ENCODE results near the gene PVRIG. TPM values are rescaled to one million over a fixed set of nuclear protein-coding genes. Genes with fewer than 3 reads are reported as not detected.
A peak's percentile ranks its signal among the peaks of the same experiment; 100 is the strongest.

The PVRIG gene
- total RNA-seq, 1 experiment from 2014 or later, result 0.70 TPM

GRCh38 chr7:100175296-100175935 is 44.3 kb upstream of the PVRIG start:
- Histone ChIP-seq H2BK120ac (ENCODE audit: low read depth, low read length, poor library complexity, severe bottlenecking) (no peak overlapping the region), H3T11ph (ENCODE audit: low read length) (no peak overlapping the region), H3K23me2 (ENCODE audit: insufficient read length, low read depth, low read length, poor library complexity, severe bottlenecking) (peaks cover 9% of the 10 kb centered on the region), H2AFZ (ENCODE audit: low read length) (no peak overlapping the region), H3K9me3 (ENCODE audit: control insufficient read depth, low read depth, low read length) (no peaks in the 10 kb centered on the region), H3K4me2 (ENCODE audit: insufficient read depth, insufficient read length, low read length) (no peak overlapping the region), H3K14ac (ENCODE audit: insufficient read depth, low read length) (no peak overlapping the region), H2BK12ac (ENCODE audit: insufficient read length, low read depth, low read length) (no peak overlapping the region), H3K4me1 (ENCODE audit: insufficient read depth, low read length) (peaks cover 2% of the 10 kb centered on the region; the same call in 1 of the 2 replicates), H4K8ac (replicated peaks; ENCODE audit: insufficient read length, low read depth, low read length) (no peak overlapping the region), H3K4ac (ENCODE audit: low read depth, low read length) (no peak overlapping the region), H2BK20ac (ENCODE audit: low read depth, low read length, poor library complexity, severe bottlenecking) (no peak overlapping the region), H4K20me1 (ENCODE audit: control insufficient read depth, insufficient read depth, insufficient read length) (no peaks in the 10 kb centered on the region), H3K9ac (ENCODE audit: extremely low read depth, insufficient read length, low read length) (no peak overlapping the region), H3K18ac (ENCODE audit: insufficient read length, low read depth, low read length) (no peak overlapping the region), H3K27me3 (ENCODE audit: insufficient read depth, low read length) (no peaks in the 10 kb centered on the region; the same call in 1 of the 2 replicates), H4K91ac (ENCODE audit: insufficient read length, low read depth, low read length) (no peak overlapping the region), H2BK5ac (ENCODE audit: insufficient read length, low read length) (no peak overlapping the region), H3K79me1 (ENCODE audit: insufficient read depth, low read depth, low read length, poor library complexity, severe bottlenecking) (no peaks in the 10 kb centered on the region), H2BK15ac (ENCODE audit: low read depth, low read length) (no peak overlapping the region), H3K23ac (ENCODE audit: insufficient read length, low read depth, low read length) (no peak overlapping the region), H2AK5ac (ENCODE audit: insufficient read length, low read length) (no peak overlapping the region), H3K27ac (ENCODE audit: insufficient read length, low read depth, low read length) (no peak overlapping the region), H3K79me2 (ENCODE audit: insufficient read depth, low read length) (no peaks in the 10 kb centered on the region; the same call in 1 of the 2 replicates), H3K56ac (ENCODE audit: insufficient read length, low read depth, low read length) (no peak overlapping the region), H4K5ac (ENCODE audit: insufficient read length, low read depth, low read length) (no peak overlapping the region)
- no peaks in the 10 kb centered on the region for H3K9me3 Mint-ChIP-seq
- peaks cover 31% of the 10 kb centered on the region for H3K27me3 Mint-ChIP-seq (ENCODE audit: low read depth)
- no peak for TF ChIP-seq CTCF (conservative IDR thresholded peaks at IDR 0.05)
- no peak for DNase-seq
- H3K4me1 Mint-ChIP-seq, result peaks cover 23 to 30% of the 10 kb centered on the region in 2 experiments
- peak overlapping the region; percentile 37 to 77 for H3K4me3 Mint-ChIP-seq
- WGBS (ENCODE audit: extremely low coverage, insufficient read length, low lambda C conversion rate), result no CpG with 5 or more reads among the region's 14 CpGs
- no peak overlapping the region; a peak in 2 of 7 replicates for H3K27ac Mint-ChIP-seq
- peaks cover 26 to 31% (median 28%) of the 10 kb centered on the region in 3 experiments; a peak in 6 of 7 replicates for H3K36me3 Mint-ChIP-seq (ENCODE audit: insufficient read depth in 1 of 3, low read depth in 3 of 3)

Measured in H9 (cell line).